Endometrium (tissue), 2 donors: Measurements from ENCODE around the gene FYB1.

Experiments used
- FAIRE-seq: peaks from 2 replicates; lab custom pipeline; 2012; peaks lifted over from hg19 to GRCh38; lab: Jason Lieb, UNC
- donor health status: control.
- donor health status: control.

Gene FYB1

GRCh38 chr5:39118638-39119037, 100.7 kb downstream of the FYB1 start:
- FAIRE-seq, result no peak

- FAIRE-seq, result no peak
Observed at GRCh38 chr5:39117401-39117800, 102.0 kb downstream of the FYB1 start.

- no peak for FAIRE-seq
Observed at GRCh38 chr5:39116344-39117170, 102.8 kb downstream of the FYB1 start.

GRCh38 chr5:39115644-39116343, 103.6 kb downstream of the FYB1 start:
- no peak for FAIRE-seq

GRCh38 chr5:39114155-39114554, 105.2 kb downstream of the FYB1 start:
- FAIRE-seq, result no peak

GRCh38 chr5:39113354-39113953, 105.9 kb downstream of the FYB1 start:
- no peak for FAIRE-seq

GRCh38 chr5:39109606-39110005, 109.8 kb downstream of the FYB1 start:
- FAIRE-seq, result no peak

GRCh38 chr5:39108987-39109386, 110.4 kb downstream of the FYB1 start:
- no peak for FAIRE-seq

- FAIRE-seq, result no peak
Observed at GRCh38 chr5:39107350-39107749, 112.0 kb downstream of the FYB1 start.

- peak; percentile 35 for FAIRE-seq
Observed at GRCh38 chr5:39106322-39106721, 113.0 kb downstream of the FYB1 start.

- FAIRE-seq, result no peak
Observed at GRCh38 chr5:39104221-39104620, 115.1 kb downstream of the FYB1 start.

GRCh38 chr5:39102684-39103155, 116.6 kb downstream of the FYB1 start:
- FAIRE-seq, result no peak

- no peak for FAIRE-seq
Observed at GRCh38 chr5:39100851-39101396, 118.4 kb downstream of the FYB1 start.

GRCh38 chr5:39100301-39100850, 119.0 kb downstream of the FYB1 start:
- no peak for FAIRE-seq

- no peak for FAIRE-seq
Observed at GRCh38 chr5:39099831-39100230, 119.5 kb downstream of the FYB1 start.

GRCh38 chr5:39093352-39093751, 126.0 kb downstream of the FYB1 start:
- no peak for FAIRE-seq

- no peak for FAIRE-seq
Observed at GRCh38 chr5:39092581-39093351, 126.6 kb downstream of the FYB1 start.

GRCh38 chr5:39091940-39092580, 127.3 kb downstream of the FYB1 start:
- FAIRE-seq, result no peak

GRCh38 chr5:39083968-39084367, 135.4 kb downstream of the FYB1 start:
- no peak for FAIRE-seq

GRCh38 chr5:39082995-39083394, 136.4 kb downstream of the FYB1 start:
- no peak for FAIRE-seq

- peak; percentile 71 for FAIRE-seq
Observed at GRCh38 chr5:39080597-39081204, 138.7 kb downstream of the FYB1 start.
